GM15510 (cell line): ENCODE results near the gene MITF.

Experiments used
- POLR2A ChIP-seq: IDR thresholded peaks from 3 replicates; pipeline ENCODE4 v1.6.1; 2011; ENCODE audit warnings: borderline replicate concordance; ENCODE audit not compliant: insufficient read length; ENCODE audit errors: extremely low read depth

The MITF gene

GRCh38 chr3:69906351-69906966, 167.2 kb downstream of the MITF start:
- no peak for TF ChIP-seq POLR2A

GRCh38 chr3:69907554-69907953, 168.3 kb downstream of the MITF start:
- TF ChIP-seq POLR2A = no peak

- TF ChIP-seq POLR2A = no peak
These were observed 174.2 kb downstream of the MITF start for GRCh38 chr3:69913422-69913821.

GRCh38 chr3:69914395-69914794, 175.1 kb downstream of the MITF start:
- TF ChIP-seq POLR2A = no peak

GRCh38 chr3:69915726-69916125, 176.5 kb downstream of the MITF start:
- TF ChIP-seq POLR2A = no peak

- TF ChIP-seq POLR2A = no peak
These were observed 182.4 kb downstream of the MITF start for GRCh38 chr3:69921651-69922050.

GRCh38 chr3:69922521-69923000, 183.3 kb downstream of the MITF start:
- TF ChIP-seq POLR2A = no peak

GRCh38 chr3:69925506-69925905, 186.2 kb downstream of the MITF start:
- TF ChIP-seq POLR2A = no peak

- TF ChIP-seq POLR2A = no peak
These were observed 187.1 kb downstream of the MITF start for GRCh38 chr3:69926385-69926784.

- no peak for TF ChIP-seq POLR2A
These were observed 188.3 kb downstream of the MITF start for GRCh38 chr3:69927571-69927970.

- no peak for TF ChIP-seq POLR2A
These were observed 189.8 kb downstream of the MITF start for GRCh38 chr3:69929019-69929418.

GRCh38 chr3:69930564-69930963, 191.3 kb downstream of the MITF start:
- TF ChIP-seq POLR2A = no peak

- TF ChIP-seq POLR2A = no peak
These were observed 192.8 kb downstream of the MITF start for GRCh38 chr3:69932087-69932486.

- no peak for TF ChIP-seq POLR2A
These were observed 193.2 kb downstream of the MITF start for GRCh38 chr3:69932501-69932900.

- no peak for TF ChIP-seq POLR2A
These were observed 195.1 kb downstream of the MITF start for GRCh38 chr3:69934398-69934797.

GRCh38 chr3:69936266-69936665, 197.0 kb downstream of the MITF start:
- TF ChIP-seq POLR2A = no peak

GRCh38 chr3:69938061-69938460, 198.8 kb downstream of the MITF start:
- TF ChIP-seq POLR2A = no peak
